Liver (tissue), 9 donors: ENCODE data around the gene SCN8A. TPM values are rescaled to one million over a fixed set of nuclear protein-coding genes. Genes with fewer than 3 reads are reported as not detected.

ENCODE experiments used
- DNase-seq: peaks from one replicate; pipeline ENCODE4 v3.0.0-alpha.2; 2017; ENCODE audit warnings: low spot score
- H3K27ac ChIP-seq, 2 donors: one replicate each; pipeline ENCODE4 v1.7.0; 2013; ENCODE audit warnings: inconsistent platforms in 2 of 2, low read length in 2 of 2, control low read depth in 1 of 2, low read depth in 1 of 2, mild to moderate bottlenecking in 1 of 2
- H3K27me3 ChIP-seq, 4 donors: one replicate each; pipeline versions ENCODE4 v1.6.1 to v1.7.0; 2013; ENCODE audit warnings: low read length in 3 of 4, inconsistent platforms in 1 of 4, mild to moderate bottlenecking in 1 of 4, moderate library complexity in 1 of 4; ENCODE audit not compliant: control insufficient read depth in 4 of 4, insufficient read depth in 4 of 4
- H3K36me3 ChIP-seq, 4 donors: one replicate each; pipeline versions ENCODE4 v1.6.1 to v1.7.0; 2013; ENCODE audit warnings: low read length in 3 of 4, mild to moderate bottlenecking in 3 of 4, low read depth in 1 of 4, moderate library complexity in 1 of 4; ENCODE audit not compliant: control insufficient read depth in 4 of 4, insufficient read depth in 3 of 4
- H3K4me1 ChIP-seq, 4 donors: one replicate each; pipeline versions ENCODE4 v1.6.1 to v1.7.0; 2013; ENCODE audit warnings: low read length in 3 of 4, mild to moderate bottlenecking in 3 of 4, moderate library complexity in 1 of 4; ENCODE audit not compliant: control insufficient read depth in 4 of 4, insufficient read depth in 4 of 4
- H3K4me3 ChIP-seq, 3 donors: one replicate each; pipeline versions ENCODE4 v1.6.1 to v1.7.0; 2013; ENCODE audit warnings: low read length in 3 of 3, control low read depth in 1 of 3, low read depth in 1 of 3, mild to moderate bottlenecking in 1 of 3
- H3K9ac ChIP-seq, 2 donors: one replicate each; pipeline ENCODE4 v1.7.0; 2013; ENCODE audit warnings: low read length in 2 of 2, mild to moderate bottlenecking in 2 of 2, moderate library complexity in 2 of 2, control low read depth in 1 of 2, low read depth in 1 of 2
- H3K9me3 ChIP-seq, 4 donors: one replicate each; pipeline versions ENCODE4 v1.6.1 to v1.7.0; 2013; ENCODE audit warnings: low read length in 3 of 4; ENCODE audit not compliant: control insufficient read depth in 4 of 4
- ATF3 ChIP-seq: IDR thresholded peaks from 2 replicates; pipeline ENCODE4 v1.6.1; 2016; ENCODE audit warnings: antibody characterized with exemption
- CTCF ChIP-seq: fragments of 150-350 bp; IDR thresholded peaks from 2 replicates; pipeline ENCODE4 v1.5.1; 2017; ENCODE audit warnings: improper control_type of control experiment, low read depth, low read length; ENCODE audit not compliant: missing input control
- EGR1 ChIP-seq, 2 donors: IDR thresholded peaks; 2 replicates each; pipeline ENCODE4 v1.6.1; 2016 to 2018; ENCODE audit warnings: antibody characterized with exemption in 2 of 2, low read depth in 2 of 2
- FOXA1 ChIP-seq: IDR thresholded peaks from 2 replicates; pipeline ENCODE4 v1.6.1; 2016; ENCODE audit warnings: antibody characterized with exemption
- NR2F2 ChIP-seq: IDR thresholded peaks from 2 replicates; pipeline ENCODE4 v1.6.1; 2016; ENCODE audit warnings: antibody characterized with exemption
- RAD21 ChIP-seq, 2 donors: IDR thresholded peaks; 2 replicates each; pipeline ENCODE4 v1.6.1; 2016; ENCODE audit warnings: antibody characterized with exemption in 2 of 2, mild to moderate bottlenecking in 2 of 2
- REST ChIP-seq: IDR thresholded peaks from 2 replicates; pipeline ENCODE4 v1.6.1; 2016; ENCODE audit warnings: antibody characterized with exemption, mild to moderate bottlenecking
- RXRA ChIP-seq, 2 donors: IDR thresholded peaks; 2 replicates each; pipeline ENCODE4 v1.6.1; 2017 to 2018; ENCODE audit warnings: antibody characterized with exemption in 2 of 2, mild to moderate bottlenecking in 1 of 2
- SP1 ChIP-seq: IDR thresholded peaks from 2 replicates; pipeline ENCODE4 v1.6.1; 2018; ENCODE audit warnings: antibody characterized with exemption, mild to moderate bottlenecking
- TAF1 ChIP-seq: conservative IDR thresholded peaks from 2 replicates; pipeline ENCODE4 v1.6.1; 2016; ENCODE audit warnings: antibody characterized with exemption, mild to moderate bottlenecking
- YY1 ChIP-seq: IDR thresholded peaks from 2 replicates; pipeline ENCODE4 v1.6.1; 2016; ENCODE audit warnings: antibody characterized with exemption, mild to moderate bottlenecking
- ZBTB33 ChIP-seq: IDR thresholded peaks from 2 replicates; pipeline ENCODE4 v1.6.1; 2016; ENCODE audit warnings: antibody characterized with exemption
- WGBS: extraction: QIAGEN DNeasy Blood & Tissue Kit; methylation state at CpG from one replicate; pipeline ENCODE4 v1.1.7; 2013; 5-methylcytosine and 5-hydroxymethylcytosine counted together
- polyA plus RNA-seq, 2 donors: library from polyadenylated mRNA; stranded (reverse) in 1 of 2; unstranded in 1 of 2; fragments of 200-250 nt in 1 of 2; fragments of >200 nt in 1 of 2; fragmentation: Nextera tagmentation in 1 of 2; extraction: Ambion mirVana in 1 of 2; gene quantifications; one replicate each; pipeline versions ENCODE4 v1.2.1 to v1.2.3, GENCODE V29; 2013 to 2015
- total RNA-seq, 2 donors: library from RNA; depleted of rRNA; stranded (reverse); fragments of >200 nt; gene quantifications; one replicate each; pipeline ENCODE4 v1.2.3, GENCODE V29; 2014
- donor health status: healthy.
- donor health status: healthy.
- donor health status: healthy.
- donor health status: healthy.
- donor health status: healthy.

The SCN8A gene
- total and polyA plus RNA-seq, 4 donors, result 0.84 to 12.7 (median 3.8) TPM

GRCh38 chr12:51686727-51687126, 95.7 kb downstream of the SCN8A start:
- H3K27ac ChIP-seq, result no peak overlapping the region
- H3K4me3 ChIP-seq, result no peak overlapping the region
- no peaks in the 10 kb centered on the region for H3K9me3 ChIP-seq
- no peak for TF ChIP-seq EGR1 (IDR thresholded peaks at IDR 0.05; ENCODE audit: low read depth in 2 of 2)
- no peak for TF ChIP-seq RXRA (IDR thresholded peaks at IDR 0.05)
- no peak for TF ChIP-seq ATF3
- no peak for TF ChIP-seq REST
- no peak for TF ChIP-seq SP1
- TF ChIP-seq CTCF, result no peak
- no peak for TF ChIP-seq TAF1
- TF ChIP-seq FOXA1, result no peak
- no peak for TF ChIP-seq YY1
- TF ChIP-seq NR2F2, result no peak
- H3K27me3 ChIP-seq, result no peaks in the 10 kb centered on the region
- WGBS, result 86% methylated on average over 1 of the region's 1 CpG
- peaks cover 1 to 14% (median 3%) of the 10 kb centered on the region in 4 donors for H3K4me1 ChIP-seq
- peaks cover 0 to 2% (median 0%) of the 10 kb centered on the region in 4 donors for H3K36me3 ChIP-seq
- no peak for DNase-seq
- no peak overlapping the region for H3K9ac ChIP-seq

- H3K9me3 ChIP-seq, result no peaks in the 10 kb centered on the region
- peaks cover 1 to 14% (median 3%) of the 10 kb centered on the region in 4 donors for H3K4me1 ChIP-seq
- no peak for DNase-seq
- peaks cover 0 to 2% (median 0%) of the 10 kb centered on the region in 4 donors for H3K36me3 ChIP-seq
- no peak overlapping the region for H3K9ac ChIP-seq
- 90% methylated on average over 5 of the region's 5 CpGs for WGBS
- H3K4me3 ChIP-seq, result no peak overlapping the region
- TF ChIP-seq RAD21 (IDR thresholded peaks at IDR 0.05) (peak in 1 of 2 donors; percentile 18), ATF3 (no peak)
- no peak overlapping the region for H3K27ac ChIP-seq
- no peaks in the 10 kb centered on the region for H3K27me3 ChIP-seq
Observed at GRCh38 chr12:51687177-51687576, 96.1 kb downstream of the SCN8A start.

GRCh38 chr12:51687614-51688013, 96.6 kb downstream of the SCN8A start:
- no peak overlapping the region for H3K27ac ChIP-seq
- TF ChIP-seq YY1 (no peak), ZBTB33 (no peak), ATF3 (no peak), EGR1 (IDR thresholded peaks at IDR 0.05; ENCODE audit: low read depth in 2 of 2) (no peak), RAD21 (IDR thresholded peaks at IDR 0.05) (no peak), RXRA (IDR thresholded peaks at IDR 0.05) (no peak), REST (no peak), FOXA1 (no peak)
- H3K4me3 ChIP-seq, result no peak overlapping the region
- H3K4me1 ChIP-seq, result peaks cover 1 to 14% (median 3%) of the 10 kb centered on the region in 4 donors
- H3K9me3 ChIP-seq, result no peaks in the 10 kb centered on the region
- peaks cover 0 to 2% (median 0%) of the 10 kb centered on the region in 4 donors for H3K36me3 ChIP-seq
- no peak for DNase-seq
- H3K9ac ChIP-seq, result no peak overlapping the region
- 73% methylated on average over 3 of the region's 3 CpGs for WGBS
- H3K27me3 ChIP-seq, result no peaks in the 10 kb centered on the region
